Embryonic facial prominence (tissue), 1 donor: Measurements from ENCODE around the gene SLIT3.

Experiments used
- DNase-seq: peaks from one replicate; pipeline ENCODE4 v3.0.0-alpha.2; 2016; ENCODE audit errors: extremely low spot score

Gene SLIT3

DNA sequence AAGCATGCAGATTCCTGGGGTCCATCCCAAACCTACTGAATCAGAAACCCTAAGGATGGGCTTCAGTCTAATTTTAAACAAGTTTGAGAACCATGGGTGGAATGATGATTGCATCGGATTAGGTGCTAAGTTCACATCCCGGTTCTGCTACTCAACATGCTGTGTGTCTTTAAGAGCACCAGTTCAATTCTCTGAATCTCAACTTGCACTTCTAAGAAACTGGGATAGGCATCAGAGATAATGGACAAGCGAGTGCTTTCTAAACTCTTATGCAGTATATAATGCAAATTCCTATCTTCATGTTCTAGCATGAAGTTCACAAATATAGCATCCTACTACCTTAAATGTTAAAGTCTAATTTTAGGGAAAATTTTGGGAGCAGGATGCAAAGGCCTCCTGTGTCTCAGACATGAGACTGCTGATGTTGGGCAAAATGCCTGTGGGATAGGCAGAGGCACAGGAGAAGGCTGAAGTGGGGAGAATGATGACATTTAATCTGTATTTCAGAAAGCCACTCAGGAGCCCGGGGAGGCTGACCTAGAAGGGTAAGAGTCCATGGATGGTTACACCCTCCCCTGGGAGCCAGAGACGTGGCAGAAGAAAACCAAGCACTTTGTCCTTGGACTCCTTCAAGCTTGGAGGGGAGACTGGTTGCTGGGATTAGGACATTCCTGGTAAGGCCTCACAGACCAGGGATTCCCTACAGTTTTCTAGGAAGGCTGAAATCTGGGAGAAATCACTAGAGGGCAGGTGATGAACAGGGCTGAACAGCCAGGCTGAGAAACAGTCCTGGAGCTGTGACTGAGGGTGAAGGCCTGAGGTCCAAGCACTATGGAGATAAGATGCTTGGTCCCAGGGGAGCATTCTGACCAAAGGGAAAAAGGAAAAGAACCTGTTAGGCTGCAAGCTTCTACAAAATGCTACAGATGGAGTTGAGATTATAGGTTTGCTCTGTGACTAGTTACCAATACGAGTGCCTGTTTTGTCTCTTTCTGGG is 409.8 kb downstream of the SLIT3 start:
- no peak for DNase-seq

DNA sequence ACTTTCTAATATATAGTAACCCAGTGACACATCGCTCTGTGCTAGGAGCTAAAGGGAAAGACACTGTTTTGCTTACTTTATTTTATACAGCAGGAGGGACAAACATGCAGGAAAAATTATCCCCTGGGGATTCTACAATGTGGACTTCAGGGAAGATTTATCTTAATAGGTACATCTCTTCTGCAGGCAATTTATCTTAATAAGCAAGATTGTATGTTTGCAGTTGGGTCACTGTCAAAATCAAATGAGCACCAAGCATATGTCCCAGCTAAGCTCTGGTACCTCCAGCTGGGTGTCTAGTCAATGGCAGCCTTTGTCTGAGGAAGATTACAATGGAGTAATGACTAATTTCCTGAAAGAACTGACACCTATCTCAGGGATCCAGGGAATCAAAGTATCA is 411.9 kb downstream of the SLIT3 start:
- no peak for DNase-seq

DNA sequence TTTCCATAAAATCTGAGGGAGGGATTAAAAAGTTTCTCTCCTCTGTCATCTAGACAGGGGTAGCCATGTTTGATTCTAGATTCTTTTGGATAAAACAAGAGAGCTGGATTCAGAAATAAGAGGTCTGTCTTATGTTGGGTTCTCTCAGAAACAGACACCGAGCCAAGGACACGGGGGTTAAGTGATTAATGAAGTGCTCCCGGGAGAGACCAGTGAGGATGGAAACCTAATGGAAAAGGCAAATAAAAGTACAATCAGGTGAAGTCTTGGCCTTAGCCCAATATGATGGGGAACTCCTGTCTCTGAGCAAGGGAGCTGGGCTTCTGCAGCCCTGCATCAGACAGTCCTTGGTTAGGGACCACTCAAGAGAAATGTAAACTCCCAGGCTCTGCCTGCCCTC is 413.0 kb downstream of the SLIT3 start:
- DNase-seq, result no peak

DNA sequence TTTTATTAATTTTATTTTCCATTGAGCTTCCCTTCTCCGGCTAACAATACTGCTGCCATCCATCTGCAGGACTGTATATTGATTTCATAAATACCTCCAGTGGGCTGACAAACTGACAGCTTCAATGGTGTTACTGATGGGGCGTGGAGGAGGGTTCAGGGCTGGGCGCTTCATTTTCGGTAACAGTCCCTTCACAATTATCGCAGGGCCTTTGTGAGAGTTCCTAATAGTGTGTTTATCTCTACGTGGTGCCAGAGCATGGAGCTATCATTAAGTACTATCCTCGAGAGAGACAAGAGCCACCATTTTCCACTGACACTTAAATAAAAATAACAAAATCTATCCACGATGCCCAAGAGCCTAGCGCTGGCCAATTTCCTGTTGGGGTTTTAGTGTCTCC is 414.8 kb downstream of the SLIT3 start:
- no peak for DNase-seq

DNA sequence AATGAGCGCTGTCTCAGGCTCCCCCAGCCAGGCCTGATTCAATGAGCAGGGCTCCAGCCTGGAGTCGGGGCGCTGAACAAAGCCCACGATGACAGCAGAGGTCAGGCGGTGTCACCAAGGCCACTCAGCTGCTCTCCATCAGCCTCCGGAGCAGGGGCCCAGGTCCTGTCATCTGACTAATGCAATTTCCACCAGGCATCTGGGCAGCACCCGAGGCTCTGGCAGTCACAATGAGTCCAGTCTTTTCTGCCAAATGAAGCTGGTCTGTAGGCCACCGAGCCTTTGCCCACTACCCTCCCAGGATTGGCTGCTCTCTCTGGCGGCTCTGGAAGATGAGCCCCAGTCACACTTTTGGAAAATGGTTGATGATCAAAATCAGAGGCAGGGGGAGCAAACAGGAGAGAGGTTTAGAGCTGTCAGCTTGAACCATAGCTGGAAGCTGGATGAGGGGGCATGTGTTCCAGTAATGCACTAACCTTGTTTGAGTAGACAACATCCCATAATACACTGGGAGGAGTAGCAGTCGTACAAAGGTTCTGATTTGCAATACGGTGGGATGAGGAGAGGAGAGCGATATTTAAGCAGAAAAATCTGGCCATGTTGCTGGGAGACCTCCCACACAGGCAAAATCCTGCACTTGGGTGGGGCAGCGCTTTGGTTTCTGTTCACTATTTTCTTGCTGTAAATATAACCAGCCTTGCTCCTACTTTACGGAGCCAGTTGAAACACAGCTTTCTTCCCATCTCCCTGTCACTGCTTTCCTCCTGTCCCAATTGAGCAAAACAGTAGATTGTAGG is 415.4 kb downstream of the SLIT3 start:
- no peak for DNase-seq

DNA sequence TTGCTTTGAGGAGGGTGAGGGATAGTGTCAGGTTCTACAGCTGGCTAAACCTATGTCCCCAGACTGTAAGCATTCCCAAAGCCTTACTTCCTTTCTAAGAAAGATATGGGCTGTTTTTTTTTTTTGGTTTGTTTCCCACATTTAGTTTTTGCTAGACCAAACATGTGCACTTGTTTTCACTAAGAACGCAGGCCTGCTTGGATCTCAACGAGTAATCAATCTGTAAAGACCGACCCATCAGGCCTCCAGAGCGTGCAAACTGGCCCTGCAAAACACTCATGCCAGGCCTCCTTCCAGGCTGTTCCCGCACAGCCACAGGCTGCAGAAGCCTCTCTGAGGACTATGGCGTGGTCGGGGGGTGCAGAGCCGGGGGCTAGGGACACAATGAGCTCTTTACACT is 416.9 kb downstream of the SLIT3 start:
- DNase-seq, result no peak

DNA sequence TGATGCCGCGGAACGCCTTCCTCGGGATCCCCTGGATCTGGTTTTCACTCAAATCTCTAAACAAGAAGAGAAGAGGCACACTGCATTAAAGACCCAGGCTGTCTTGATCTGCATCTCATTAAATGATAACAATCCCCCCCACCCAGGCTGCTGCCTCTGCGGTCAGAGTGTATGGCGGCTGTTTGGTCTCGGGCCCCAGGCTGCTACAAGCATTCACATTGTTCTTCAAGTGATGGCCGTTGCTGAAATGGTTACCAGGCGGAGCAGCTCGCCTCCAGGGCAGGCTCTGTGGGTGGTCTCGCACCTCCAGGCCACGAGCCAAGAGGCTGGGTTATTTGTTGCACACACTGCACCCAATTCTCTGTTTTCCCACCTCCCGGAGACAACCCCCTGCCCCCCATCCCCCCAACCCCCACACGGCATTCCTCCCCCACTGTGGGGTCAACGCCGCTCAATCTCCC is 417.6 kb downstream of the SLIT3 start:
- DNase-seq, result no peak

DNA sequence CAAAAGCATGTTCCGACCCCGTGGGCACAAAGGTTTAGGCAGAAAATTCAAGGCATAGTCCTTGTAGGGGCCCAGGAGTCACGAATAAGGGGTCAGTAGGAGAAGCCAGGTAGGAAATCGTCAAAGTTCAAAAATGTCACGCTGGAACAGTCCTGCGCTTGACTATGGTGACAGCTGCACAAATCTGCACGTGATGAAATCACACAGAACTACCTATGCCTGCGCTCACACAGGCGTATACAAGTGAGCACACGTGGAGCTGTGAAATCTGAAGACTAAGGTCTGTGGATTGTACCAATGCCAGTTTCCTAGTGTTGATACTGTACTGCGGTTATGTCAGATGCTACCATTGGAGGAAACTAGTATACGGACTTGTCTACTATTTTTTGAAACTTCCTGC is 418.7 kb downstream of the SLIT3 start:
- DNase-seq, result no peak

DNA sequence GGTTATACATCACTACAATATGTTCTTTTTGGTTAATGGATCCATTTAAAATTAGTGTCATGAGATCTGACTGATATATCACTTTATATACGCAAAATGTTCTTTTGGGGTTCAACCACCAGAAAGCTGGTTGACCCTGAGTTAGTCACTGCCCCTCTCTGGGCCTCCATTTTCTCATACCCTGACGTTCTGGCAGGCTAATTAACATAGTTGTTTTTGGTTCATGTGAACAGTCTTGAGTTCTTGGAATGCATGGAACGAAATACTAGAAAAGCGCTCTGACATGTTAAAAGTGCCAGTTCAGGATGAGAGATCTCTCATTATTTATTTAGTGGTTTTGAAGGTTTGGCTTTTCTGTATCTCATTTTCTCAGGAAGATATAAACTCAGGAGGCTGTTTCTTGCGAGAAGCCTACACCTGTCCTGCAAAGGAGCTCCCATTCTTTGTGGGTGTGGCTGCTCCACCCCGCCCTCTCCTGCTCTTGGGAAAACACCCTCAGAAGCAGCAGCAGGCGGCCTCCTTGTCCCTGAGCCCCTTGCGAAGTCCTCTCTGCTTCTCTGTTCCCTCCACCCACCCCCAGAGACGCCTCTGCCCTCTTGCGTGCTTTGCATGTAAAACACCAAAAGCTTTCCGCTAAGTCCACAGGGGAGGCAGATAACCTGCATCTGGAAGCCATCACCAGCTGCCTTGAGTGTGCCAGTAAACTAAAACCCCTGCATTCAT is 419.4 kb downstream of the SLIT3 start:
- DNase-seq, result no peak

DNA sequence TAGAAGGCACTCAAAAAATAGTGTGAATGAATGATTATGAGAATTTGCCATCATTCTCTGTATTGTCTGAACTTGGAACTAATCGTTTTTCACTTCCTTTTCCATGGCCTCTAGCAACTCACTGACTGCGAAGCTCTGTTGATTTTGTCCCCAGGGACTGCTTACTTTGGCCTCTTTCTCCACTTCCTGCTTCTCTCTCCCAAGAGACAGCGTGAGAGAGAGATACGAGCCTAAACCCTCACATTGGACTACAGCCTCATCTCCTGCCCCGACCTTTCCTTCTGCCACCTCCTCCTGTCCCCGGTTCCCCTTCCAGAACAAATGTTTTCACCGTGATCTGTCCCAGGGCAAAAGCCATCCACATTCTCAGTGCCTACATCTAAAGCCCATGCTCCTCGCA is 421.0 kb downstream of the SLIT3 start:
- no peak for DNase-seq

DNA sequence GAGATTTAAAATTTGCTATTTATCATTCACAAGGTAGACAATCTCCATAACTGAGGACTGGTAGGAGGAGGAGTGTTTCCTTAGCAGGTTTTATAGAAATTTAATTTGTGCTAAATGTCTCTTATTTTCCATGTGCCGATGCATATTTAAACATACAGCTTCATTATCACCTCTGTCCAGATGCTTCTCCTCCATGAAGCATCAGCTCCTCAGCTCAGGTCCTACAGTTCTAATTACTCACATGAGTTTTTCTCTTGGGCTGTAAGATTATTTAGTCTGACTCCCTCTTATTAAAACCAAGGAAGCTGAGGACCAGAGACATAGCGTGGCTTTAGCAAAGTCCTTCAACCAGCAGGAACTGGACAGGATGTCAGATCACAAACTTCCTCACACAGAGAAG is 421.6 kb downstream of the SLIT3 start:
- DNase-seq, result no peak

DNA sequence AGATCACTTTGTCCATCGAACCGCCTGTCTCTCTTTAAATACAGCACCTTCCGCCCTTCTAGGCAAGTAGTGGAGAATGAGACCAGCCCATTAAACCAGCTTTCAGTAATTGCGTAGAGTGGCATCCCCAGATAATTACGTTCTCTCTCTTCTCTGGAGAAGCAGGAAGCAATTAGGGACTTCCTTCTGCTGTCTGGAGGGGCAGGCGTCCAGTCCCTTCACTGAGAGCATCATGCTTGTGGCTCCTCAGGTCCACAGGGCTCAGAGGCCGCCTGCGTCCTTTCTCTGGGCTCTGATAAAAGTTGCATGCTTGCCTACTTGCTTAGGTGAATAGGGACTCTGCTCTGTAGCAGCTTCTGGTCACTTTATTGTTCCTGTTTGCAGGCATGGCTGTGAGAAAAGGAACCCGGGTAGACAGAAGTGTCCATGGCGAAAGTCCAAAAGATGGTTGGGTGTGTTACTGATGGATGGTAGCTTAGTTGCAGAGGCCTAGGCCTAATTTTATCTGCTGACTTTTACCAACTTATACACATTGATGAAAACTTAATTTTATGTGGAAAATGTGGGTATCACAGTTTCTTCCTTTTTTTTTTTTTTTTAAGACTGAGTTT is 422.7 kb downstream of the SLIT3 start:
- DNase-seq, result no peak

DNA sequence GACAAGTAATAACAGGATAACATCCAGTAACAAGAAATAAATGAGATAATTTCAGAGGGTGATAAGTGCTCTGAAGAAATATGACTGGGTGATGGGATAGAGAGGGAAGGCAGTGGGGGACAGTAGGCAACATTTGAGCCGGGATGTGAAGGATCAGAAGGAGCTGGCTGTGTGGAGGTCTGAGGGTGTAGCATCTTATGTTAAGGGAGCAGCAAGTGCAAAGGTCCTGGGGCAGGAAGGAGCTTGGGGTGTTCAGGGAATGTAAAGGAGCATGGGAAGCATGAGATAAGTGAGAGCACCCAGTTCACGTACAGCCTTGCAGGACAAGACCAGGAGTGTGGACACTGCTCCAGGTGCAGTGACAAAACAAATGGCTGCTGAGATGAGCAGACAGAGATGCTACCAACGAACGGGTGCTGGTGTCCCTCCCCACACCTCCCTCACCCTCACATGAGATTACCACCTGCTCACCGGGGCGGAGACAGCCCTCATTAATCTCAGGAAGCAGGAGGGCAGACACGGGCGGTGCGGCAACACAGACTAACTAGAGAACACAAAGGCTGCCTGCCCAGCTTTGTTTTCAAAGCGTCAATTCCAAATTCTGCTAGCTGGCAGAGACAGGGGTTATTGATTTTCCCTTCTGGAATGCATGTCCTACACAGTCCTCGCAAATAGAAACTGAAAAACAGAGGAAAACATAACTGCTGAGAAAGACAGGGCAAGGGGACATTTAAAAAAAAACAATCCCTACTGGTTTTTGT is 423.6 kb downstream of the SLIT3 start:
- DNase-seq, result no peak

DNA sequence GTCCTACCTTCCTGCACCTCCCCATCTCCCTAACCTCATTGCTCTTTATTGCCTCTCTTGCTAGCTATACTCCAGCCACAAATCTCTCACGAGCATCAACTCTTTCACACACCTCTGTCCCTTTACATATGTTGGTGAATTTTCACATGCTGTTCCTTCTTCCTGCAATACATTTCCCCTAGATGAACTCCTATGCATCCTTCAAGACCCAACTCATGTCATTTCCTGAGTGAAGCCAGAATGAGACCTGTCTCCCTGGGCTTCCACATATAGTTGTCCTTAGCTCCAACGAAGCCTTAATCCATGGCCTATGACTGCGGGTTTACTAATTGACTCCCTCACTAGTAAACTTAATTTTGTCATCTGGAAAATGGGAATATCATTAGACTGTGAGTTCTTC is 424.5 kb downstream of the SLIT3 start:
- DNase-seq, result no peak

DNA sequence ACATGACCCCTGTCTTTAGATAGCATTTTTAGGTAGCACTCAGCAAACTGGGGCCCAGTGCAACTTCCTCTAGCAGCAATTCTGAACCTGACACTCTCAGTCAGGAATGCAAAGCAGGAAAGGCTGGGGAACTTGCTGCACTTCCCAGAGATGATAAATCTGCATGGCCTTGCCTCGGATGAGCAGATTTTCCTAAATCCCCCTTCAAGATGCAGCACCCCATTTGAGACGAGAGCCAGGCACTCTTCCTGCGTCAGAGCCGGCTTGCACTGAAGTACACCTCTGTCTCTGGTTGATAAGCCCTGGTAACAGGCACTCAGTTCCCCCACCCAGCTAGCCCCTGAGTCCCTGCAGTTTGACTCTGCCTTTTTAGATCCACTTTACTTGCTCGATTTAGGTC is 425.1 kb downstream of the SLIT3 start:
- no peak for DNase-seq

DNA sequence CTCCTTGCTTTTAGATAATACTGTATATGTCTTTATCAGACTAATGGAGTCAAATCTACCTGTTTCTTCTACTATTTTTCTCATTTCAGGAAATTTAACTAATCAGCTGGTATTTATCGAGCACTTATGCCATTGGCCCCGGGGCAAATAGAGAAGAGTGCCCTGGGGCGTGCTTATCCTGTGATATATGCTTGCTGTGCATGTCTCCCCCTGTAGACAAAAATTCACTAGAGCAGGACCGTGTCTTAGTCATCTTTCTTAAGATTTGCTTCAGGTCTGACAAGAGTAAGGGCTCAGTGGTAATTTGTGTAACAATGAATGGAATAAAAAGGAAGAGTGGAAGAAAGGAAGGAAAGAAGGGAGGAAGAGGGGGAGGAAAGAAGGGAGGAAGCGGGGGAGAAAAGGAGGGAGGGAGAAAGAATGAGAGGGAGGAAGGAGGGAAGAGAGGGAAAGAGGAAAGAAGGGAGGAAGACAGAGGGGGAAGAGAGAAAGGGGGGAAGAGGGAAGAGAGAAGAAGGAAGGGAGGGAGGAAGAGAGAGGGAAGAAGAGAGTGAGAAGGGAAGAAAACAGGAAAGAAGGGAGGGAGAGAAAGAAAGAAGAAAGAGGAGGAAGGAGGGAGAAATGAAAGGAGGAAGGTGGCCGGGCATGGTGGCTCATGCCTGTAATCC is 426.1 kb downstream of the SLIT3 start:
- DNase-seq, result no peak

DNA sequence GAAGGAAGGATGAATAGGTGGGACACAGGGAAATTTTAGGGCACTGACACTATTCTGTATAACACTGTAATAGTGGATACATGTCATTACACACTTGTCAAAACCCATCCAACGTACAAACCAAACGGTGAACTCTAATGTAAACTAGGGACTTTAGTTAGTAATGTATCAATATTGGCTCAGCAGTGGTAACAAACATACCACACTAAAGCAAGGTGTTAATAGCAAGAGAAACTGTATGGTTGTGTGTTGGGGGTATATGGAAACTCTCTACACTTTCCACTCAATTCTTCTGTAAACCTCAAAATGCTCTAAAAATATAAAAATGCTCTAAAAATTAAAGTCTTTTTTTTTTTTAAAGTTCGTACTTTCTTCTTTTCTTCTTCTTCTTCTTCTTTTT is 428.7 kb downstream of the SLIT3 start:
- DNase-seq, result no peak

DNA sequence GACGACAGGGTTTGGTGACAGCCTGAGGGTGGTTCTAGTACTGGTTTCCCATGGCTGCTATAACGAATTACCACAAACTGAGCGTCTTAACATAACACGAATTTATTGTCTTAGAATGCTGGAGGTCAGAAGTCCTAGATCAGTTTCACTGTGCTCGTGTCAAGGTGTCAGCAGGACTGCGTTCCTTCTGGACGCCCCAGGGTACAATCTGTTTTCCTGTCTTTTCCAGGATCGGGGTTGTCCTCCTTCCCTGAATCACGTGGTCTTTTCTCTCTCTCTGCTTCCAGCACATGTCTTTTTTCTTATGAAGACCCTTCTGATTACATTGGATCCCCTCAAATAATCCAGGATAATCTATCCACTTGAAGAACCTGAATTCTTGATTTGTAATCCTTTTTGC is 430.0 kb downstream of the SLIT3 start:
- no peak for DNase-seq

DNA sequence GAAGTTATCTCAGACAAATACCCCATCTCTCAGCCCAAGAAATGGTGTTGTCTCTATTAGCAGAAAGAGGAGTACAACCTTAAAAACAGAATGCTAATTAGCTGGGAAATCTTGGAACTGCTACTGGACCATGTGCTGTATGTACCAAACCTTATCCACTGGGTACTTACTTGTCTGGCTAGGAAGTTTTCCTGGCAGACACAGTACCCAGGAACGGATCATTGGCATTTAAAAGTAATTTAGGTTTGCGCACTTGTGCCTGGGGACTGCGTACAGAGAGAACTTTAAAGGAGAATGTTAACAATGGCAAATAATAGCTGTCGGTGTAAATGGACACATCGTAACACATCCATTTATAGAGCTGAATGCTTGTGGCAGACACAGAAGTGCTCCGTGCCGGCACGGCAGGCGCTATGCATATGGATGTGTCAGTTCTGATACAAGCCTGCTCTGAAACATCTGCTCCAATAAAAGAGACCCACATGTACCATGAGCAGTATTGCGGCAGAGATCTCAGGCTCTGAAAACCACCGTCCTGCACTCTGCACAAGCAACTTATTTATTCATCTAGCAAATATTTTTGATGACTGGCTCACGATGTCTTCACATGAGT is 431.2 kb downstream of the SLIT3 start:
- no peak for DNase-seq

DNA sequence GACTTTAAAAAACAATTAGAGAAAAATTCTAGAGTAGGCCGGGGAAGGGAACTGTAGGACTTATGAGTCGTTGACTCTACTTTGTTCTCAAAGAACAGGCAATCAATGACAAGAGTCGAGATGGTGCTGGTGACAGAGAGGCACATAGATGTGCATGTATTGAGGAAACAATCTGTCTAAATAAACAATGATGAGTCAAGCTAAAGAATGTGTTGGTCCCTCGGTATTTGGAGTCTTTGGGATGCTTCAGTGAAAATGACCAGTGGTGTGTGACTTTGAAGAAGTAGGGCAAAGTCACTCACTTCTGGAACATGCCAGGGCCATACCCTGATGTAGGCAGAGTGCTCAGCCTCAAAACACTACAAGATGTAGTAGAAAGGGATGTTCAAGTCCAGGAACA is 433.7 kb downstream of the SLIT3 start:
- no peak for DNase-seq
